ENCODE results near the gene ST8SIA6. TPM values are rescaled to one million over a fixed set of nuclear protein-coding genes. Genes with fewer than 3 reads are reported as not detected.

ST8SIA6 gene
- total RNA-seq, 1 experiment from 2014 or later = 0.14 TPM

- H3K27ac Mint-ChIP-seq (ENCODE audit: unreplicated experiment) = no peak overlapping the region
- intact Hi-C loops (cut with micrococcal nuclease; ENCODE audit: unreplicated experiment) = no loop called here
- BruUV-seq (replicated peaks) = no TSS peak
- no peaks in the 10 kb centered on the region for H3K4me1 Mint-ChIP-seq (ENCODE audit: low read depth, unreplicated experiment)
- no peak overlapping the region for H3K4me3 Mint-ChIP-seq (ENCODE audit: low read depth, unreplicated experiment)
- no peaks in the 10 kb centered on the region for H3K36me3 Mint-ChIP-seq (ENCODE audit: insufficient read depth, unreplicated experiment)
- no peak for DNase-seq
- peaks cover 13% of the 10 kb centered on the region for H3K27me3 Mint-ChIP-seq (ENCODE audit: unreplicated experiment)
- H3K9me3 Mint-ChIP-seq (ENCODE audit: low read depth, unreplicated experiment) = peaks cover 7% of the 10 kb centered on the region
- no peak for TF ChIP-seq CTCF (IDR thresholded peaks at IDR 0.05; ENCODE audit: unreplicated experiment)
- CTCF ChIA-PET = interaction anchor here (0.7 to 0.8 kb wide), 2 partner anchors 10 to 43 kb away, joined by 3 to 5 read pairs; no protein-coding TSS in a partner anchor
Measured at GRCh38 chr10:17474595-17475323, 20.4 kb upstream of the ST8SIA6 start.

GRCh38 chr10:17473228-17473950, 19.0 kb upstream of the ST8SIA6 start:
- H3K4me3 Mint-ChIP-seq (ENCODE audit: low read depth, unreplicated experiment) = no peak overlapping the region
- H3K36me3 Mint-ChIP-seq (ENCODE audit: insufficient read depth, unreplicated experiment) = no peaks in the 10 kb centered on the region
- H3K4me1 Mint-ChIP-seq (ENCODE audit: low read depth, unreplicated experiment) = no peaks in the 10 kb centered on the region
- no peak for TF ChIP-seq CTCF (IDR thresholded peaks at IDR 0.05; ENCODE audit: unreplicated experiment)
- DNase-seq = no peak
- peaks cover 7% of the 10 kb centered on the region for H3K9me3 Mint-ChIP-seq (ENCODE audit: low read depth, unreplicated experiment)
- intact Hi-C loops (cut with micrococcal nuclease; ENCODE audit: unreplicated experiment) = no loop called here
- H3K27ac Mint-ChIP-seq (ENCODE audit: unreplicated experiment) = no peak overlapping the region
- BruUV-seq (replicated peaks) = no TSS peak
- CTCF ChIA-PET = interaction anchor here (0.7 kb wide), 1 partner anchor 294 kb away, joined by 3 read pairs; no protein-coding TSS in a partner anchor
- H3K27me3 Mint-ChIP-seq (ENCODE audit: unreplicated experiment) = peaks cover 13% of the 10 kb centered on the region

- no peak overlapping the region for H3K4me3 Mint-ChIP-seq (ENCODE audit: low read depth, unreplicated experiment)
- peaks cover 13% of the 10 kb centered on the region for H3K27me3 Mint-ChIP-seq (ENCODE audit: unreplicated experiment)
- H3K4me1 Mint-ChIP-seq (ENCODE audit: low read depth, unreplicated experiment) = no peaks in the 10 kb centered on the region
- H3K36me3 Mint-ChIP-seq (ENCODE audit: insufficient read depth, unreplicated experiment) = no peaks in the 10 kb centered on the region
- CTCF ChIA-PET = no interaction called here
- H3K9me3 Mint-ChIP-seq (ENCODE audit: low read depth, unreplicated experiment) = peaks cover 7% of the 10 kb centered on the region
- BruUV-seq (replicated peaks) = no TSS peak
- TF ChIP-seq CTCF (IDR thresholded peaks at IDR 0.05; ENCODE audit: unreplicated experiment) = no peak
- no peak overlapping the region for H3K27ac Mint-ChIP-seq (ENCODE audit: unreplicated experiment)
- intact Hi-C loops (cut with micrococcal nuclease; ENCODE audit: unreplicated experiment) = no loop called here
- no peak for DNase-seq
Measured at GRCh38 chr10:17472481-17473227, 18.3 kb upstream of the ST8SIA6 start.

DNA sequence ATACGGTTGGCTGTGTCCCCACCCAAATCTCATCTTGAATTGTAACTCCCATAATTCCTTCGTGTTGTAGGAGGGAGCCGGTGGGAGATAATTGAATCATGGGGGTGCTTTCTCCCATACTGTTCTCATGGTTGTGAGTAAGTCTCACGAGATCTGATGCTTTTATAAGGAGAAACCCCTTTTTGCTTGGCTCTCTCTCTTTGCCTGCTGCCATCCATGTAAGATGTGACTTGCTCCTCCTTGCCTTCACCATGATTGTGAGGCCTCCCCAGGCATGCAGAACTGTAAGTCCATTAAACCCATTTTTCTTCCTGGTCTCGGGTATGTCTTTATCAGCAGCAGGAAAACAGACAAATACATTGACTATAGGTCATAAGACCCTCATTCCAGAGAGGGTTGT, 15.9 kb upstream of the ST8SIA6 start:
- peaks cover 7% of the 10 kb centered on the region for H3K9me3 Mint-ChIP-seq (ENCODE audit: low read depth, unreplicated experiment)
- DNase-seq = no peak
- CTCF ChIA-PET = no interaction called here
- peaks cover 13% of the 10 kb centered on the region for H3K27me3 Mint-ChIP-seq (ENCODE audit: unreplicated experiment)
- TF ChIP-seq CTCF (IDR thresholded peaks at IDR 0.05; ENCODE audit: unreplicated experiment) = no peak
- H3K27ac Mint-ChIP-seq (ENCODE audit: unreplicated experiment) = no peak overlapping the region
- no peaks in the 10 kb centered on the region for H3K36me3 Mint-ChIP-seq (ENCODE audit: insufficient read depth, unreplicated experiment)
- H3K4me3 Mint-ChIP-seq (ENCODE audit: low read depth, unreplicated experiment) = no peak overlapping the region
- intact Hi-C loops (cut with micrococcal nuclease; ENCODE audit: unreplicated experiment) = no loop called here
- no peaks in the 10 kb centered on the region for H3K4me1 Mint-ChIP-seq (ENCODE audit: low read depth, unreplicated experiment)
- BruUV-seq (replicated peaks) = no TSS peak
